ENCODE measurements around the gene NTNG1. TPM values are rescaled to one million over a fixed set of nuclear protein-coding genes. Genes with fewer than 3 reads are reported as not detected.
"Not testable (repeated sequence)": the region's sequence is repeated elsewhere in the genome, so short reads cannot be mapped to it uniquely, and the experiment has no call there.

The NTNG1 gene
- total and polyA plus RNA-seq, 4 donors, result 19.8 to 26.8 (median 25.2) TPM

GRCh38 chr1:107202007-107202406, 61.2 kb downstream of the NTNG1 start:
- no CpG with 5 or more reads among the region's 1 CpG for WGBS (ENCODE audit: insufficient coverage)
- Histone ChIP-seq H3K4me3 (ENCODE audit: low read depth, low read length) (no peak overlapping the region), H3K4me1 (ENCODE audit: control insufficient read depth, insufficient read depth, low read length) (no peaks in the 10 kb centered on the region)

GRCh38 chr1:107213225-107213624, 72.4 kb downstream of the NTNG1 start:
- DNase-seq (ENCODE audit: low read depth in 4 of 6, low spot score in 6 of 6), result no peak
- H3K9me3 ChIP-seq (ENCODE audit: control insufficient read depth, insufficient read depth, low read length), result peaks cover 3% of the 10 kb centered on the region
- no peak overlapping the region for H3K4me3 ChIP-seq (ENCODE audit: low read depth, low read length)
- H3K4me1 ChIP-seq (ENCODE audit: control insufficient read depth, insufficient read depth, low read length), result no peaks in the 10 kb centered on the region
- no peaks in the 10 kb centered on the region for H3K27me3 ChIP-seq (ENCODE audit: control insufficient read depth, insufficient read depth, low read length)
- WGBS (ENCODE audit: insufficient coverage), result no CpG with 5 or more reads among the region's 7 CpGs
- H3K27ac ChIP-seq (ENCODE audit: low read depth, low read length), result no peak overlapping the region
- no peaks in the 10 kb centered on the region for H3K36me3 ChIP-seq (ENCODE audit: control insufficient read depth, insufficient read depth, low read length)

More at GRCh38 chr1:107202007-107202406, 61.2 kb downstream of the NTNG1 start:
- no peak for DNase-seq (ENCODE audit: low read depth in 4 of 6, low spot score in 6 of 6)
- Histone ChIP-seq H3K36me3 (ENCODE audit: control insufficient read depth, insufficient read depth, low read length) (no peaks in the 10 kb centered on the region), H3K27me3 (ENCODE audit: control insufficient read depth, insufficient read depth, low read length) (no peaks in the 10 kb centered on the region), H3K9me3 (ENCODE audit: control insufficient read depth, insufficient read depth, low read length) (no peaks in the 10 kb centered on the region), H3K27ac (ENCODE audit: low read depth, low read length) (no peak overlapping the region)

- no peak overlapping the region for H3K4me3 ChIP-seq (ENCODE audit: low read depth, low read length)
- H3K27me3 ChIP-seq (ENCODE audit: control insufficient read depth, insufficient read depth, low read length), result no peaks in the 10 kb centered on the region
- WGBS (ENCODE audit: insufficient coverage), result 86% methylated on average over 1 of the region's 1 CpG
- no peaks in the 10 kb centered on the region for H3K4me1 ChIP-seq (ENCODE audit: control insufficient read depth, insufficient read depth, low read length)
- DNase-seq (ENCODE audit: low read depth in 4 of 6, low spot score in 6 of 6), result no peak
- H3K27ac ChIP-seq (ENCODE audit: low read depth, low read length), result no peak overlapping the region
- H3K9me3 ChIP-seq (ENCODE audit: control insufficient read depth, insufficient read depth, low read length), result peaks cover 3% of the 10 kb centered on the region
- no peaks in the 10 kb centered on the region for H3K36me3 ChIP-seq (ENCODE audit: control insufficient read depth, insufficient read depth, low read length)
Measured at GRCh38 chr1:107220036-107220435, 79.2 kb downstream of the NTNG1 start.

GRCh38 chr1:107225706-107226105, 84.9 kb downstream of the NTNG1 start:
- no peaks in the 10 kb centered on the region for H3K9me3 ChIP-seq (ENCODE audit: control insufficient read depth, insufficient read depth, low read length)
- no peak overlapping the region for H3K27ac ChIP-seq (ENCODE audit: low read depth, low read length)
- WGBS (ENCODE audit: insufficient coverage), result no CpG with 5 or more reads among the region's 1 CpG

GRCh38 chr1:107228704-107229371, 88.0 kb downstream of the NTNG1 start:
- H3K4me3 ChIP-seq (ENCODE audit: low read depth, low read length), result no peak overlapping the region
- no peaks in the 10 kb centered on the region for H3K27me3 ChIP-seq (ENCODE audit: control insufficient read depth, insufficient read depth, low read length)
- no peaks in the 10 kb centered on the region for H3K9me3 ChIP-seq (ENCODE audit: control insufficient read depth, insufficient read depth, low read length)
- H3K36me3 ChIP-seq (ENCODE audit: control insufficient read depth, insufficient read depth, low read length), result no peaks in the 10 kb centered on the region
- no peak overlapping the region for H3K27ac ChIP-seq (ENCODE audit: low read depth, low read length)
- DNase-seq (ENCODE audit: low read depth in 4 of 6, low spot score in 6 of 6), result no peak
- no peaks in the 10 kb centered on the region for H3K4me1 ChIP-seq (ENCODE audit: control insufficient read depth, insufficient read depth, low read length)
- 92% methylated on average over 2 of the region's 4 CpGs for WGBS (ENCODE audit: insufficient coverage)

More at GRCh38 chr1:107225706-107226105, 84.9 kb downstream of the NTNG1 start:
- no peaks in the 10 kb centered on the region for H3K4me1 ChIP-seq (ENCODE audit: control insufficient read depth, insufficient read depth, low read length)
- no peaks in the 10 kb centered on the region for H3K27me3 ChIP-seq (ENCODE audit: control insufficient read depth, insufficient read depth, low read length)
- DNase-seq (ENCODE audit: low read depth in 4 of 6, low spot score in 6 of 6), result no peak
- H3K36me3 ChIP-seq (ENCODE audit: control insufficient read depth, insufficient read depth, low read length), result no peaks in the 10 kb centered on the region
- H3K4me3 ChIP-seq (ENCODE audit: low read depth, low read length), result no peak overlapping the region

GRCh38 chr1:107229711-107230110, 88.9 kb downstream of the NTNG1 start:
- H3K27ac ChIP-seq (ENCODE audit: low read depth, low read length), result no peak overlapping the region
- no peaks in the 10 kb centered on the region for H3K9me3 ChIP-seq (ENCODE audit: control insufficient read depth, insufficient read depth, low read length)
- H3K4me3 ChIP-seq (ENCODE audit: low read depth, low read length), result no peak overlapping the region
- no peaks in the 10 kb centered on the region for H3K27me3 ChIP-seq (ENCODE audit: control insufficient read depth, insufficient read depth, low read length)
- H3K4me1 ChIP-seq (ENCODE audit: control insufficient read depth, insufficient read depth, low read length), result no peaks in the 10 kb centered on the region
- WGBS (ENCODE audit: insufficient coverage), result 100% methylated on average over 1 of the region's 2 CpGs
- H3K36me3 ChIP-seq (ENCODE audit: control insufficient read depth, insufficient read depth, low read length), result no peaks in the 10 kb centered on the region
- DNase-seq (ENCODE audit: low read depth in 4 of 6, low spot score in 6 of 6), result no peak

- no peak overlapping the region for H3K4me3 ChIP-seq (ENCODE audit: low read depth, low read length)
- no peak for DNase-seq (ENCODE audit: low read depth in 4 of 6, low spot score in 6 of 6)
- no peaks in the 10 kb centered on the region for H3K4me1 ChIP-seq (ENCODE audit: control insufficient read depth, insufficient read depth, low read length)
- no peaks in the 10 kb centered on the region for H3K36me3 ChIP-seq (ENCODE audit: control insufficient read depth, insufficient read depth, low read length)
- no peaks in the 10 kb centered on the region for H3K9me3 ChIP-seq (ENCODE audit: control insufficient read depth, insufficient read depth, low read length)
- H3K27ac ChIP-seq (ENCODE audit: low read depth, low read length), result no peak overlapping the region
- no CpG with 5 or more reads among the region's 2 CpGs for whole genome bisulfite sequencing (ENCODE audit: insufficient coverage)
- H3K27me3 ChIP-seq (ENCODE audit: control insufficient read depth, insufficient read depth, low read length), result no peaks in the 10 kb centered on the region
Measured at GRCh38 chr1:107230121-107230520, 89.3 kb downstream of the NTNG1 start.

GRCh38 chr1:107231291-107231690, 90.5 kb downstream of the NTNG1 start:
- no peaks in the 10 kb centered on the region for H3K4me1 ChIP-seq (ENCODE audit: control insufficient read depth, insufficient read depth, low read length)
- WGBS (ENCODE audit: insufficient coverage), result 100% methylated on average over 1 of the region's 2 CpGs

GRCh38 chr1:107232426-107232825, 91.6 kb downstream of the NTNG1 start:
- no peak overlapping the region for H3K4me3 ChIP-seq (ENCODE audit: low read depth, low read length)
- no peak overlapping the region for H3K27ac ChIP-seq (ENCODE audit: low read depth, low read length)
- H3K4me1 ChIP-seq (ENCODE audit: control insufficient read depth, insufficient read depth, low read length), result no peaks in the 10 kb centered on the region
- no peaks in the 10 kb centered on the region for H3K36me3 ChIP-seq (ENCODE audit: control insufficient read depth, insufficient read depth, low read length)
- peak in 1 of 6 donors; percentile 70 for DNase-seq (ENCODE audit: low read depth in 4 of 6, low spot score in 6 of 6)
- no peaks in the 10 kb centered on the region for H3K9me3 ChIP-seq (ENCODE audit: control insufficient read depth, insufficient read depth, low read length)
- WGBS (ENCODE audit: insufficient coverage), result no CpG with 5 or more reads among the region's 2 CpGs
- H3K27me3 ChIP-seq (ENCODE audit: control insufficient read depth, insufficient read depth, low read length), result no peaks in the 10 kb centered on the region

More at GRCh38 chr1:107231291-107231690, 90.5 kb downstream of the NTNG1 start:
- no peak overlapping the region for H3K27ac ChIP-seq (ENCODE audit: low read depth, low read length)
- H3K4me3 ChIP-seq (ENCODE audit: low read depth, low read length), result no peak overlapping the region
- DNase-seq (ENCODE audit: low read depth in 4 of 6, low spot score in 6 of 6), result no peak
- H3K27me3 ChIP-seq (ENCODE audit: control insufficient read depth, insufficient read depth, low read length), result no peaks in the 10 kb centered on the region
- no peaks in the 10 kb centered on the region for H3K9me3 ChIP-seq (ENCODE audit: control insufficient read depth, insufficient read depth, low read length)
- H3K36me3 ChIP-seq (ENCODE audit: control insufficient read depth, insufficient read depth, low read length), result no peaks in the 10 kb centered on the region

GRCh38 chr1:107236760-107237159, 95.9 kb downstream of the NTNG1 start:
- H3K4me3 ChIP-seq (ENCODE audit: low read depth, low read length); H3K27ac ChIP-seq (ENCODE audit: low read depth, low read length); H3K4me1 ChIP-seq (ENCODE audit: control insufficient read depth, insufficient read depth, low read length); H3K27me3 ChIP-seq (ENCODE audit: control insufficient read depth, insufficient read depth, low read length); H3K36me3 ChIP-seq (ENCODE audit: control insufficient read depth, insufficient read depth, low read length); H3K9me3 ChIP-seq (ENCODE audit: control insufficient read depth, insufficient read depth, low read length); DNase-seq (ENCODE audit: low read depth in 4 of 6, low spot score in 6 of 6): not testable (repeated sequence)
- WGBS (ENCODE audit: insufficient coverage), result 100% methylated on average over 1 of the region's 3 CpGs

Data from spinal cord (tissue), 10 donors.